A549 (cell line): ENCODE results near the gene PDCD6IP. TPM values are rescaled to one million over a fixed set of nuclear protein-coding genes. Genes with fewer than 3 reads are reported as not detected.
A peak's percentile ranks its signal among the peaks of the same experiment; 100 is the strongest.

Experiments
- ATAC-seq, 2 experiments: fragments of 200-7000 bp in 1 of 2; fragments of >200 bp in 1 of 2; cut with Nextera tagmentation in 1 of 2; cut with Tn5 transposase in 1 of 2; 3 replicates each; pipeline versions ENCODE4 v1.8.0 to v1.9.1; 2018 to 2020; ENCODE audit warnings: mild to moderate bottlenecking in 1 of 2, moderate library complexity in 1 of 2
- CTCF ChIA-PET: fragments of 300-600 bp; sonication (Branson Sonifier 250); formaldehyde crosslinking; extraction: SDS; loops from one replicate; lab custom pipeline; 2021; ENCODE audit warnings: antibody characterized with exemption, inconsistent platforms; lab: Yijun Ruan, JAX
- POLR2A ChIA-PET: fragments of 350-600 bp; formaldehyde crosslinking; extraction: SDS; loops from one replicate; lab custom pipeline; 2021; ENCODE audit warnings: antibody characterized with exemption, inconsistent platforms; lab: Yijun Ruan, JAX
- DNase-seq, 2 experiments: peaks; one replicate each; pipeline versions ENCODE4 v3.0.0 to v3.0.0-alpha.2; 2011 to 2016; ENCODE audit warnings: low read depth in 1 of 2, low spot score in 1 of 2
- FAIRE-seq: peaks from 2 replicates; lab custom pipeline; 2011; peaks lifted over from hg19 to GRCh38; lab: Jason Lieb, UNC
- H3K27ac ChIP-seq, 2 experiments: fragments of >200 bp; sonication (Bioruptor Twin); formaldehyde crosslinking; 3 replicates each; pipeline ENCODE4 v1.5.1; 2016 to 2017
- H3K4me1 ChIP-seq: fragments of >200 bp; sonication (Bioruptor Twin); formaldehyde crosslinking; 3 replicates; pipeline ENCODE4 v1.6.1; 2016
- H3K4me2 ChIP-seq: fragments of >200 bp; sonication (Bioruptor Twin); formaldehyde crosslinking; 3 replicates; pipeline ENCODE4 v1.6.1; 2016
- H3K4me3 ChIP-seq: fragments of >200 bp; sonication (Bioruptor Twin); formaldehyde crosslinking; 3 replicates; pipeline ENCODE4 v1.5.1; 2016
- H3K9me3 ChIP-seq: fragments of >200 bp; sonication (Bioruptor Twin); formaldehyde crosslinking; 3 replicates; pipeline ENCODE4 v1.6.1; 2016
- CBX8 ChIP-seq: fragments of 200-600 bp; sonication (generic); IDR thresholded peaks from 2 replicates; pipeline ENCODE4 v1.6.1; 2016
- CHD4 ChIP-seq: fragments of 200-600 bp; sonication (generic); IDR thresholded peaks from 2 replicates; pipeline ENCODE4 v1.6.1; 2016; ENCODE audit warnings: antibody characterized with exemption, mild to moderate bottlenecking, borderline replicate concordance
- EHMT2 ChIP-seq: fragments of 200-600 bp; sonication (generic); IDR thresholded peaks from 2 replicates; pipeline ENCODE4 v1.6.1; 2016; ENCODE audit warnings: antibody characterized with exemption, low read depth, mild to moderate bottlenecking, moderate library complexity
- EP300 ChIP-seq, 2 experiments: fragments of >200 bp; sonication (Bioruptor Twin); formaldehyde crosslinking; IDR thresholded peaks; 2 replicates in 1 of 2; 3 replicates in 1 of 2; pipeline ENCODE4 v1.6.1; 2016 to 2017
- ESRRA ChIP-seq: fragments of 150-350 bp; IDR thresholded peaks from 2 replicates; pipeline ENCODE4 v1.6.1; 2014; ENCODE audit warnings: mild to moderate bottlenecking, low read length, borderline replicate concordance
- FOXS1 ChIP-seq: fragments of 250-450 bp; sonication (Bioruptor Pico); IDR thresholded peaks from 2 replicates; pipeline ENCODE4 v1.5.0; 2020; ENCODE audit warnings: mild to moderate bottlenecking, moderate library complexity
- HDAC2 ChIP-seq: fragments of 200-600 bp; sonication (generic); IDR thresholded peaks from 2 replicates; pipeline ENCODE4 v1.6.1; 2016
- HOXA7 ChIP-seq: fragments of 250-450 bp; sonication (Bioruptor Pico); IDR thresholded peaks from 2 replicates; pipeline ENCODE4 v1.5.0; 2020; ENCODE audit warnings: mild to moderate bottlenecking, moderate library complexity
- HOXB5 ChIP-seq: fragments of 250-450 bp; sonication (Bioruptor Pico); IDR thresholded peaks from 2 replicates; pipeline ENCODE4 v1.5.0; 2020; ENCODE audit warnings: mild to moderate bottlenecking, moderate library complexity
- JUN ChIP-seq, 2 experiments: fragments of >200 bp; sonication (Bioruptor Twin); formaldehyde crosslinking; IDR thresholded peaks; 2 replicates in 1 of 2; 3 replicates in 1 of 2; pipeline ENCODE4 v1.6.1; 2016 to 2017
- KDM5A ChIP-seq: fragments of 200-600 bp; sonication (generic); IDR thresholded peaks from 2 replicates; pipeline ENCODE4 v1.6.1; 2016; ENCODE audit warnings: antibody characterized with exemption, mild to moderate bottlenecking
- MAFK ChIP-seq: fragments of 450-650 bp; IDR thresholded peaks from 2 replicates; pipeline ENCODE4 v1.6.1; 2014; ENCODE audit not compliant: partially characterized antibody
- PHF8 ChIP-seq: fragments of 200-600 bp; sonication (generic); IDR thresholded peaks from 2 replicates; pipeline ENCODE4 v1.6.1; 2016; ENCODE audit warnings: low read depth, mild to moderate bottlenecking, antibody characterized with exemption, moderate library complexity, borderline replicate concordance
- POLR2A ChIP-seq: IDR thresholded peaks from 2 replicates; pipeline ENCODE4 v1.6.1; 2012; ENCODE audit warnings: mild to moderate bottlenecking, low read length
- POLR2AphosphoS2 ChIP-seq: conservative IDR thresholded peaks from 2 replicates; pipeline ENCODE4 v1.6.1; 2012; ENCODE audit warnings: low read length, improper control_type of control experiment, inconsistent platforms
- RCOR1 ChIP-seq: fragments of 150-350 bp; IDR thresholded peaks from 2 replicates; pipeline ENCODE4 v1.6.1; 2014; ENCODE audit warnings: antibody characterized with exemption, low read length, low read depth
- RNF2 ChIP-seq: fragments of 200-600 bp; sonication (generic); IDR thresholded peaks from 2 replicates; pipeline ENCODE4 v1.6.1; 2016; ENCODE audit warnings: low read depth, mild to moderate bottlenecking, antibody characterized with exemption, moderate library complexity, borderline replicate concordance
- ZFP36 ChIP-seq: fragments of 450-650 bp; IDR thresholded peaks from 2 replicates; pipeline ENCODE4 v1.6.1; 2014; ENCODE audit warnings: borderline replicate concordance; ENCODE audit not compliant: partially characterized antibody
- ZNF302 ChIP-seq: fragments of 250-450 bp; sonication (Bioruptor Pico); IDR thresholded peaks from 2 replicates; pipeline ENCODE4 v1.9.0; 2021; ENCODE audit warnings: inconsistent platforms, mild to moderate bottlenecking, moderate library complexity
- WGBS: methylation state at CpG from one replicate; pipeline ENCODE4 v1.1.6; 2017; ENCODE audit errors: missing lambda C conversion rate; 5-methylcytosine and 5-hydroxymethylcytosine counted together
- polyA plus RNA-seq, 4 experiments: library from polyadenylated mRNA; depleted of rRNA in 3 of 4; stranded (reverse); fragments of >200 nt; fragmentation: RNase III in 1 of 4; extraction: RNeasy Plus Mini Kit Qiagen cat#74134 plus additional on column Dnase treatment in 1 of 4; gene quantifications; 2 replicates in 3 of 4; 3 replicates in 1 of 4; pipeline ENCODE4 v1.2.3, GENCODE V29; 2011 to 2017
- TF ChIP-seq, protein P1 (sequence below): IDR thresholded peaks from 2 replicates; pipeline ENCODE4 v1.6.1; 2012
- TF ChIP-seq, protein P2 (sequence below): fragments of 250-450 bp; sonication (Bioruptor Pico); IDR thresholded peaks from 2 replicates; pipeline ENCODE4 v1.5.0; 2020; ENCODE audit warnings: low read depth, mild to moderate bottlenecking, moderate library complexity
- TF ChIP-seq, protein P3 (sequence below): fragments of 450-650 bp; IDR thresholded peaks from 2 replicates; pipeline ENCODE4 v1.6.1; 2014; ENCODE audit warnings: antibody characterized with exemption
- TF ChIP-seq, protein P4 (sequence below): fragments of >200 bp; sonication (Bioruptor Twin); formaldehyde crosslinking; IDR thresholded peaks from 2 replicates; pipeline ENCODE4 v1.6.1; 2016
- TF ChIP-seq, protein P5 (sequence below): fragments of 150-350 bp; IDR thresholded peaks from 2 replicates; pipeline ENCODE4 v1.6.1; 2014; ENCODE audit warnings: low read depth, mild to moderate bottlenecking, low read length
- TF ChIP-seq, protein P6 (sequence below): IDR thresholded peaks from 2 replicates; pipeline ENCODE4 v1.6.1; 2012; ENCODE audit warnings: low read depth, borderline replicate concordance

Gene PDCD6IP
- polyA plus RNA-seq, 2 of the 4 experiments (the other 2 are of a cell fraction): 145 to 221 TPM

DNA sequence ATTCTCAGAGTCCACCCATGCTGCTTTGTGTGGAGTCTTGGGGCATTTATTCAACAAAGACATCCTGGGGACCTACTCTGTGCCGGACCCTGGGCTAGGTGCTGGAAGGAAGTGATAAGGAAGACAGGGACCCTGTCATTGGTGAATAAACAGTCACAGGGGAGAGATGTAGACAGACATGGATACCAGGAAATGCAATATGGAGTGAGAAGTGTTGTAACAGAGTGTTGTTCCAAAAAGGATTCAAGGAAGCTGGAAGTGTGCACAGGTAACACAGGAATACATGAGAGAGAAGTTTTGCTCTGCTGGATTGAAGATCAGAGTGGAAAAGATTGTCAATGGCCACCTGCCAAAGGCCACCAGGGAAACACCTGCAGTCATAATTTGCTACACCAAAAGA is 89.0 kb downstream of the PDCD6IP start:
- Histone ChIP-seq H3K4me3 (no peak overlapping the region), H3K27ac (no peak overlapping the region), H3K4me2 (no peak overlapping the region), H3K4me1 (peaks cover 6% of the 10 kb centered on the region; the same call in 1 of the 3 replicates)
- FAIRE-seq: no peak
- POLR2A ChIA-PET: no interaction called here
- DNase-seq: no peak
- TF ChIP-seq, protein P1, sequence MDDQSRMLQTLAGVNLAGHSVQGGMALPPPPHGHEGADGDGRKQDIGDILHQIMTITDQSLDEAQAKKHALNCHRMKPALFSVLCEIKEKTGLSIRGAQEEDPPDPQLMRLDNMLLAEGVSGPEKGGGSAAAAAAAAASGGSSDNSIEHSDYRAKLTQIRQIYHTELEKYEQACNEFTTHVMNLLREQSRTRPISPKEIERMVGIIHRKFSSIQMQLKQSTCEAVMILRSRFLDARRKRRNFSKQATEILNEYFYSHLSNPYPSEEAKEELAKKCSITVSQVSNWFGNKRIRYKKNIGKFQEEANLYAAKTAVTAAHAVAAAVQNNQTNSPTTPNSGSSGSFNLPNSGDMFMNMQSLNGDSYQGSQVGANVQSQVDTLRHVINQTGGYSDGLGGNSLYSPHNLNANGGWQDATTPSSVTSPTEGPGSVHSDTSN: no peak
- no peak for TF ChIP-seq MAFK
- TF ChIP-seq, all 56 proteins: peak for 0
- no peaks in the 10 kb centered on the region for H3K9me3 ChIP-seq
- ATAC-seq: no peak
- CTCF ChIA-PET: interaction anchor here (2.3 kb wide), 1 partner anchor 796 kb away, joined by 8 read pairs; no protein-coding TSS in a partner anchor
- WGBS: 68% methylated on average over 1 of the region's 1 CpG

DNA sequence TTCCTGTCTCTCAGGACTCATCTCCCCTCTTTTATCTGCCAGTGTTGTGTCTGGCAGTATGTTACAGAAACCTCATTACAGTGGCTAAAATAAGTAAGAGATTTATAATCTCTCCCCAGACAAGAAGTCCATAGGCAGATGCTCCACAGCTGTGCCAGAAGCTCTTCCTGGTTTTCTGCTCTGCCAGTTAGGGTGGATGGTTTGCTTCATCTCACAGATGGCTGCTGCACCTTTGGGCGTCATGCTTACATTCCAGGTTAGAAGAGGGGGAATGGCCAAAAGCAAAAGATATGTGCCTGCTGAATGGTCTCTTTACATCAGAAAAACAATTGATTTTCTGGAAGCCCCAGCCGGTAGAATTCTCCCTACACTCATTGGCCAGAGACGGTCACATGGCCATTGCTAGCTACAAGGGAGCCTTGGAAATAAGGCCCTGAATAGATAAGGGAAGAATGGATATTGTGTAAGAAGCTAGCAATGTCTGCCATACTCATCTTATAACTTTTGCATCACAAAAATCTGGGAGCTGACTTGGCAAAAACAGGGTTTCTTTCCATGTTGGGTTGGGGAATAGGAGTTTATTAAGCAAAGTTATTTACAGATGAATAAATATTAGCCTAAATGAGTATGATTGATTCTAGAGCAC is 91.1 kb downstream of the PDCD6IP start:
- DNase-seq (no peak), ATAC-seq (peak in 1 of 2 experiments; percentile 29; a peak in 1 of 6 replicates), FAIRE-seq (no peak)
- Histone ChIP-seq H3K4me1 (no peaks in the 10 kb centered on the region), H3K4me2 (no peak overlapping the region), H3K9me3 (no peaks in the 10 kb centered on the region), H3K27ac (no peak overlapping the region), H3K4me3 (no peak overlapping the region)
- ChIA-PET POLR2A (no interaction called here), CTCF (interaction anchor here (0.6 to 2.3 kb wide), 6 partner anchors 10 to 794 kb away, joined by 3 to 8 read pairs (median 4); no protein-coding TSS in a partner anchor)
- TF ChIP-seq KDM5A (no peak), PHF8 (no peak), ZFP36 (no peak), JUN (IDR thresholded peaks at IDR 0.05) (no peak), EHMT2 (no peak), MAFK (peak; percentile 30), ESRRA (no peak)
- TF ChIP-seq, protein P2, sequence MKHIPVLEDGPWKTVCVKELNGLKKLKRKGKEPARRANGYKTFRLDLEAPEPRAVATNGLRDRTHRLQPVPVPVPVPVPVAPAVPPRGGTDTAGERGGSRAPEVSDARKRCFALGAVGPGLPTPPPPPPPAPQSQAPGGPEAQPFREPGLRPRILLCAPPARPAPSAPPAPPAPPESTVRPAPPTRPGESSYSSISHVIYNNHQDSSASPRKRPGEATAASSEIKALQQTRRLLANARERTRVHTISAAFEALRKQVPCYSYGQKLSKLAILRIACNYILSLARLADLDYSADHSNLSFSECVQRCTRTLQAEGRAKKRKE: no peak
- TF ChIP-seq, protein P3, sequence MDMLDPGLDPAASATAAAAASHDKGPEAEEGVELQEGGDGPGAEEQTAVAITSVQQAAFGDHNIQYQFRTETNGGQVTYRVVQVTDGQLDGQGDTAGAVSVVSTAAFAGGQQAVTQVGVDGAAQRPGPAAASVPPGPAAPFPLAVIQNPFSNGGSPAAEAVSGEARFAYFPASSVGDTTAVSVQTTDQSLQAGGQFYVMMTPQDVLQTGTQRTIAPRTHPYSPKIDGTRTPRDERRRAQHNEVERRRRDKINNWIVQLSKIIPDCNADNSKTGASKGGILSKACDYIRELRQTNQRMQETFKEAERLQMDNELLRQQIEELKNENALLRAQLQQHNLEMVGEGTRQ: peak; percentile 35; the same call in 1 of the 2 replicates
- TF ChIP-seq, protein P4, sequence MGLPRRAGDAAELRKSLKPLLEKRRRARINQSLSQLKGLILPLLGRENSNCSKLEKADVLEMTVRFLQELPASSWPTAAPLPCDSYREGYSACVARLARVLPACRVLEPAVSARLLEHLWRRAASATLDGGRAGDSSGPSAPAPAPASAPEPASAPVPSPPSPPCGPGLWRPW: no peak
- WGBS: 92% methylated on average over 3 of the region's 3 CpGs

DNA sequence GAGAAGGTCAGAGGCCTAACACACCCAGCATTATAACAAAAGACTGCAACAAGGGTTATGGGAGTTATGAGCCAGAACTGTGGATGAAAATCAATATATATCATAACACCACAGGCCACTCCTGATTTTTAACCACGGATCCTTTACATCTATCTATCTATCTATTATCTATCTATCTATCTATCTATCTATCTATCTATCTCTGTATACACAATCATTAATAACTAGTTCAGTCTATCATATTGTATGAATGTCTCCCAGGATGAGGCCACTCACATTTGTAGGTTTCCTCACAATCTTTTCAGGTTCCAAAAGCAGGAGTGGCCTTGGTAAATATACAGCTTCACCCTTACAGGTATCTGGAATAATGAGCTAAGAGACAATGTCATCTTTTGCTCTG is 94.2 kb downstream of the PDCD6IP start:
- H3K4me1 ChIP-seq: no peaks in the 10 kb centered on the region
- ATAC-seq: no peak
- TF ChIP-seq CHD4 (no peak), CBX8 (no peak), FOXS1 (CRISPR knock-in tag) (no peak), EP300 (IDR thresholded peaks at IDR 0.05) (no peak), ZNF302 (CRISPR knock-in tag) (no peak), RNF2 (no peak), HDAC2 (no peak), HOXB5 (CRISPR knock-in tag) (no peak), ESRRA (no peak), RCOR1 (no peak), PHF8 (no peak), POLR2A (no peak), HOXA7 (CRISPR knock-in tag) (no peak), POLR2AphosphoS2 (no peak)
- TF ChIP-seq, protein P5, sequence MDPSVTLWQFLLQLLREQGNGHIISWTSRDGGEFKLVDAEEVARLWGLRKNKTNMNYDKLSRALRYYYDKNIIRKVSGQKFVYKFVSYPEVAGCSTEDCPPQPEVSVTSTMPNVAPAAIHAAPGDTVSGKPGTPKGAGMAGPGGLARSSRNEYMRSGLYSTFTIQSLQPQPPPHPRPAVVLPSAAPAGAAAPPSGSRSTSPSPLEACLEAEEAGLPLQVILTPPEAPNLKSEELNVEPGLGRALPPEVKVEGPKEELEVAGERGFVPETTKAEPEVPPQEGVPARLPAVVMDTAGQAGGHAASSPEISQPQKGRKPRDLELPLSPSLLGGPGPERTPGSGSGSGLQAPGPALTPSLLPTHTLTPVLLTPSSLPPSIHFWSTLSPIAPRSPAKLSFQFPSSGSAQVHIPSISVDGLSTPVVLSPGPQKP: no peak
- TF ChIP-seq, protein P6, sequence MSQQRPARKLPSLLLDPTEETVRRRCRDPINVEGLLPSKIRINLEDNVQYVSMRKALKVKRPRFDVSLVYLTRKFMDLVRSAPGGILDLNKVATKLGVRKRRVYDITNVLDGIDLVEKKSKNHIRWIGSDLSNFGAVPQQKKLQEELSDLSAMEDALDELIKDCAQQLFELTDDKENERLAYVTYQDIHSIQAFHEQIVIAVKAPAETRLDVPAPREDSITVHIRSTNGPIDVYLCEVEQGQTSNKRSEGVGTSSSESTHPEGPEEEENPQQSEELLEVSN: no peak
- TF ChIP-seq, protein P2: no peak
- TF ChIP-seq, protein P1: no peak
- POLR2A ChIA-PET: no interaction called here
- no peak for DNase-seq
- CTCF ChIA-PET: interaction anchor here (3.2 kb wide), 1 partner anchor 9 kb away, joined by 19 read pairs; no protein-coding TSS in a partner anchor
- H3K9me3 ChIP-seq: no peaks in the 10 kb centered on the region
- no peak overlapping the region for H3K4me3 ChIP-seq
- no peak for FAIRE-seq
- 32% methylated on average over 1 of the region's 1 CpG for WGBS
- no peak overlapping the region for H3K4me2 ChIP-seq
- H3K27ac ChIP-seq: no peak overlapping the region
